HCT116 (cell line): ENCODE results near the gene PRM1. TPM values are rescaled to one million over a fixed set of nuclear protein-coding genes. Genes with fewer than 3 reads are reported as not detected.

ENCODE experiments used
- ATAC-seq: fragments of 200-7000 bp; cut with Tn5 transposase; 2 replicates; pipeline ENCODE4 v1.9.1; 2020; ENCODE audit warnings: mild to moderate bottlenecking, moderate library complexity
- BruUV-seq: library from RNA; stranded (reverse); fragments of 400-500 nt; replicated peaks from 2 replicates; lab custom pipeline; 2021; lab: Mats Ljungman, UMichigan
- CTCF ChIA-PET: fragments of 300-600 bp; sonication (Branson Sonifier 250); formaldehyde crosslinking; loops from one replicate; lab custom pipeline; 2021; ENCODE audit warnings: antibody characterized with exemption; lab: Charles Lee
- POLR2A ChIA-PET: fragments of 300-600, 350-600 bp; sonication (Branson Sonifier 250); formaldehyde crosslinking; loops from one replicate; lab custom pipeline; 2021; ENCODE audit warnings: antibody characterized with exemption; lab: Charles Lee
- RAD21 ChIA-PET, 2 experiments: fragments of 300-600 bp; sonication (Branson Sonifier 250); formaldehyde crosslinking; loops; one replicate each; lab custom pipeline; 2023; ENCODE audit warnings: low total read pairs in 2 of 2; ENCODE audit not compliant: uncharacterized antibody in 2 of 2, unreplicated experiment in 2 of 2, low non-redundant PET in 1 of 2; lab: Charles Lee
- DNase-seq: peaks from one replicate; pipeline ENCODE4 v3.0.0-alpha.2; 2010; ENCODE audit warnings: low read depth, low spot score
- H2AFZ ChIP-seq: fragments of 200-600 bp; shearing (Covaris generic), sonication (generic); 2 replicates; pipeline ENCODE4 v1.6.1; 2017; ENCODE audit warnings: low read depth, mixed run types, mixed read lengths, antibody characterized with exemption, low read length; ENCODE audit not compliant: poor library complexity, severe bottlenecking
- H3K27ac ChIP-seq: 2 replicates; pipeline ENCODE4 v1.5.1; 2012; ENCODE audit warnings: low read depth, low read length
- H3K27me3 ChIP-seq: fragments of 200-600 bp; sonication (generic); 2 replicates; pipeline ENCODE4 v1.6.1; 2016; ENCODE audit warnings: mixed run types, low read length, mixed read lengths; ENCODE audit not compliant: insufficient read depth
- H3K36me3 ChIP-seq, 2 experiments: fragments of 200-500 bp in 1 of 2; fragments of 200-600 bp in 1 of 2; sonication (Bioruptor generic) in 1 of 2; sonication (generic) in 1 of 2; 2 replicates each; pipeline versions ENCODE4 v1.5.1 to v1.6.1; 2014 to 2016; ENCODE audit warnings: low read length in 2 of 2, inconsistent platforms in 1 of 2, mixed read lengths in 1 of 2, mixed run types in 1 of 2; ENCODE audit not compliant: insufficient read depth in 2 of 2, control insufficient read depth in 1 of 2
- H3K4me1 ChIP-seq, 2 experiments: fragments of 200-600 bp in 1 of 2; sonication (generic) in 1 of 2; 2 replicates each; pipeline versions ENCODE4 v1.5.1 to v1.6.1; 2012 to 2017; ENCODE audit warnings: low read length in 2 of 2, inconsistent platforms in 1 of 2, mild to moderate bottlenecking in 1 of 2, mixed read lengths in 1 of 2, mixed run types in 1 of 2, moderate library complexity in 1 of 2; ENCODE audit not compliant: insufficient read depth in 2 of 2, control insufficient read depth in 1 of 2
- H3K4me2 ChIP-seq: fragments of 200-600 bp; sonication (generic); 2 replicates; pipeline ENCODE4 v1.6.1; 2017; ENCODE audit warnings: mixed run types, low read length, mixed read lengths
- H3K4me3 ChIP-seq, 2 experiments: fragments of 200-600 bp in 1 of 2; sonication (generic) in 1 of 2; replicated peaks in 1 of 2; 2 replicates each; pipeline ENCODE4 v1.5.1; 2011 to 2016; ENCODE audit warnings: low read length in 2 of 2, control low read depth in 1 of 2, low read depth in 1 of 2, mild to moderate bottlenecking in 1 of 2, mixed read lengths in 1 of 2, mixed run types in 1 of 2
- H3K79me2 ChIP-seq: fragments of 200-600 bp; sonication (generic); 2 replicates; pipeline ENCODE4 v1.6.1; 2017; ENCODE audit warnings: mild to moderate bottlenecking, mixed run types, low read length, moderate library complexity, mixed read lengths; ENCODE audit not compliant: insufficient read depth
- H3K9ac ChIP-seq: fragments of 200-600 bp; sonication (generic); 2 replicates; pipeline ENCODE4 v1.6.1; 2016; ENCODE audit warnings: low read length, mixed read lengths
- H3K9me2 ChIP-seq: fragments of 200-600 bp; sonication (generic), shearing (Covaris generic); 2 replicates; pipeline ENCODE4 v1.6.1; 2017; ENCODE audit warnings: mixed run types, mild to moderate bottlenecking, moderate library complexity; ENCODE audit not compliant: insufficient read depth
- H3K9me3 ChIP-seq, 2 experiments: fragments of 200-500 bp in 1 of 2; fragments of 200-600 bp in 1 of 2; sonication (Bioruptor generic) in 1 of 2; sonication (generic) in 1 of 2; 2 replicates each; pipeline ENCODE4 v1.6.1; 2014 to 2017; ENCODE audit warnings: low read length in 2 of 2, mixed read lengths in 2 of 2, inconsistent platforms in 1 of 2, low read depth in 1 of 2, mild to moderate bottlenecking in 1 of 2, mixed run types in 1 of 2, moderate library complexity in 1 of 2; ENCODE audit not compliant: control insufficient read depth in 1 of 2, insufficient read depth in 1 of 2
- H4K20me1 ChIP-seq: fragments of 200-600 bp; sonication (generic), shearing (Covaris generic); 2 replicates; pipeline ENCODE4 v1.6.1; 2017; ENCODE audit warnings: mixed run types, mild to moderate bottlenecking, moderate library complexity; ENCODE audit not compliant: insufficient read depth
- CTCF ChIP-seq, 3 experiments: fragments of 200-600 bp in 1 of 3; sonication (generic) in 1 of 3; IDR thresholded peaks in 2 of 3; conservative IDR thresholded peaks in 1 of 3; 2 replicates each; pipeline ENCODE4 v1.5.1; 2012 to 2017; ENCODE audit warnings: low read depth in 2 of 3, low read length in 2 of 3, antibody characterized with exemption in 1 of 3, borderline replicate concordance in 1 of 3, control low read depth in 1 of 3, mild to moderate bottlenecking in 1 of 3, mixed read lengths in 1 of 3, mixed run types in 1 of 3, moderate library complexity in 1 of 3; ENCODE audit not compliant: insufficient read depth in 1 of 3
- EGR1 ChIP-seq: IDR thresholded peaks from 2 replicates; pipeline ENCODE4 v1.6.1; 2012; ENCODE audit warnings: low read depth
- EZH2 ChIP-seq: fragments of 200-600 bp; sonication (generic); IDR thresholded peaks from 2 replicates; pipeline ENCODE4 v1.6.1; 2017; ENCODE audit warnings: antibody characterized with exemption, mixed run types
- EZH2phosphoT487 ChIP-seq: fragments of 200-600 bp; IDR thresholded peaks from 2 replicates; pipeline ENCODE4 v1.6.1; 2018; ENCODE audit warnings: antibody characterized with exemption, borderline replicate concordance
- FOSL1 ChIP-seq: IDR thresholded peaks from 2 replicates; pipeline ENCODE4 v1.6.1; 2012; ENCODE audit warnings: low read depth
- MAX ChIP-seq: IDR thresholded peaks from 2 replicates; pipeline ENCODE4 v1.6.1; 2012
- POLR2A ChIP-seq: IDR thresholded peaks from 2 replicates; pipeline ENCODE4 v1.7.0; 2011; ENCODE audit warnings: borderline replicate concordance; ENCODE audit not compliant: insufficient read depth, insufficient read length; ENCODE audit errors: extremely low read depth
- REST ChIP-seq: IDR thresholded peaks from 2 replicates; pipeline ENCODE4 v1.6.1; 2012; ENCODE audit warnings: low read depth
- SIN3A ChIP-seq: IDR thresholded peaks from 2 replicates; pipeline ENCODE4 v1.6.1; 2012; ENCODE audit warnings: low read depth
- YY1 ChIP-seq: IDR thresholded peaks from 2 replicates; pipeline ENCODE4 v1.6.1; 2011; ENCODE audit warnings: low read length, low read depth, moderate library complexity, mild to moderate bottlenecking; ENCODE audit not compliant: insufficient replicate concordance; ENCODE audit errors: extremely low read depth
- ZBTB33 ChIP-seq: IDR thresholded peaks from 2 replicates; pipeline ENCODE4 v1.6.1; 2011; ENCODE audit warnings: mild to moderate bottlenecking, low read length, moderate library complexity; ENCODE audit not compliant: insufficient replicate concordance; ENCODE audit errors: extremely low read depth
- ZNF274 ChIP-seq: fragments of 200-500 bp; sonication (Bioruptor generic); IDR thresholded peaks from 2 replicates; pipeline ENCODE4 v1.6.1; 2014; ENCODE audit warnings: mild to moderate bottlenecking, low read depth, low read length, inconsistent platforms
- intact Hi-C: fragments of 100-400 bp; cut with micrococcal nuclease; formaldehyde crosslinking; loops from 2 replicates; pipeline ENCODE4 v1.10.0; 2022
- total RNA-seq: library from RNA; stranded (reverse); gene quantifications from one replicate; pipeline ENCODE4 v1.2.1, GENCODE V29; 2021; ENCODE audit not compliant: unreplicated experiment

The PRM1 gene
- total RNA-seq, 1 experiment from 2014 or later: not detected

GRCh38 chr16:11307639-11308492 lies 26.7 kb upstream of the PRM1 start (continued):
- TF ChIP-seq CTCF (IDR thresholded peaks at IDR 0.05 in 2 of 3, conservative IDR thresholded peaks at IDR 0.05 in 1 of 3; ENCODE audit: borderline replicate concordance in 1 of 3, insufficient read depth in 1 of 3, low read depth in 2 of 3, low read length in 2 of 3): no peak
- no peak for TF ChIP-seq EZH2
- no peak for TF ChIP-seq YY1
- TF ChIP-seq EZH2phosphoT487: no peak
- no peak for TF ChIP-seq MAX
- no peak for TF ChIP-seq ZNF274
- no peak for TF ChIP-seq POLR2A
- no peak for TF ChIP-seq SIN3A

GRCh38 chr16:11306997-11307638 lies 26.0 kb upstream of the PRM1 start:
- RAD21 ChIA-PET: no interaction called here
- CTCF ChIA-PET: no interaction called here
- TF ChIP-seq REST (no peak), ZBTB33 (no peak), EGR1 (no peak), FOSL1 (no peak), YY1 (no peak)
- TF ChIP-seq, all 23 proteins: peak for 0
- H2AFZ ChIP-seq: no peak overlapping the region
- no peaks in the 10 kb centered on the region for H3K9me2 ChIP-seq
- H3K4me1 ChIP-seq: peaks cover 5 to 6% of the 10 kb centered on the region in 2 experiments
- no peak overlapping the region for H3K4me3 ChIP-seq
- H3K4me2 ChIP-seq: no peak overlapping the region
- no peak for DNase-seq
- H3K9ac ChIP-seq: no peak overlapping the region
- no peak overlapping the region for H3K27ac ChIP-seq
- H3K9me3 ChIP-seq: no peaks in the 10 kb centered on the region
- no TSS peak for BruUV-seq
- intact Hi-C loops: no loop called here
- POLR2A ChIA-PET: no interaction called here
- H3K27me3 ChIP-seq: no peaks in the 10 kb centered on the region
- H3K36me3 ChIP-seq: no peaks in the 10 kb centered on the region
- no peak for ATAC-seq
- no peaks in the 10 kb centered on the region for H4K20me1 ChIP-seq
- H3K79me2 ChIP-seq: no peaks in the 10 kb centered on the region
